IMR-90 (cell line): ENCODE results near the gene WBP1L. TPM values are rescaled to one million over a fixed set of nuclear protein-coding genes. Genes with fewer than 3 reads are reported as not detected.

Source experiments
- ATAC-seq: fragments of 200-7000 bp; cut with Tn5 transposase; 2 replicates; pipeline ENCODE4 v1.9.1; 2020; ENCODE audit warnings: low read depth, mild to moderate bottlenecking, moderate library complexity
- BruUV-seq: library from RNA; stranded (reverse); fragments of 400-500 nt; replicated peaks from 2 replicates; lab custom pipeline; 2021; lab: Mats Ljungman, UMichigan
- CTCF ChIA-PET: fragments of 300-600 bp; formaldehyde crosslinking; extraction: SDS; loops from one replicate; lab custom pipeline; 2021; ENCODE audit warnings: antibody characterized with exemption; lab: Yijun Ruan, JAX
- POLR2A ChIA-PET: fragments of 300-600 bp; sonication (Branson Sonifier 250); formaldehyde crosslinking; loops from one replicate; lab custom pipeline; 2022; ENCODE audit warnings: antibody characterized with exemption; ENCODE audit not compliant: unreplicated experiment; lab: Charles Lee
- DNase-seq: peaks from one replicate; pipeline ENCODE4 v3.0.0; 2013
- H2AFZ ChIP-seq: replicated peaks from 2 replicates; pipeline ENCODE3; 2013; ENCODE audit warnings: low read length, mild to moderate bottlenecking; ENCODE audit not compliant: poor library complexity
- H2AK5ac ChIP-seq: 2 replicates; pipeline ENCODE4 v1.6.1; 2013; ENCODE audit warnings: low read depth, low read length, inconsistent platforms
- H2AK9ac ChIP-seq: replicated peaks from 2 replicates; pipeline ENCODE3; 2013; ENCODE audit warnings: mild to moderate bottlenecking, low read depth, low read length, moderate library complexity; ENCODE audit not compliant: poor library complexity
- H2BK120ac ChIP-seq: 2 replicates; pipeline ENCODE4 v1.6.1; 2013; ENCODE audit warnings: low read depth, low read length, inconsistent platforms
- H2BK15ac ChIP-seq: 3 replicates; pipeline ENCODE4 v1.6.1; 2013; ENCODE audit warnings: low read depth, low read length, inconsistent platforms
- H2BK20ac ChIP-seq: 2 replicates; pipeline ENCODE4 v1.6.1; 2013; ENCODE audit warnings: low read depth, mild to moderate bottlenecking, inconsistent platforms, low read length, moderate library complexity
- H2BK5ac ChIP-seq: 2 replicates; pipeline ENCODE4 v1.6.1; 2013; ENCODE audit warnings: mild to moderate bottlenecking, low read depth, low read length, inconsistent platforms; ENCODE audit not compliant: poor library complexity, severe bottlenecking
- H3K14ac ChIP-seq: replicated peaks from 2 replicates; pipeline ENCODE4 v1.6.1; 2013; ENCODE audit warnings: low read depth, low read length, inconsistent platforms
- H3K18ac ChIP-seq: 2 replicates; pipeline ENCODE4 v1.6.1; 2013; ENCODE audit warnings: low read depth, low read length, control low read depth
- H3K23ac ChIP-seq: 2 replicates; pipeline ENCODE4 v1.6.1; 2013; ENCODE audit warnings: low read depth, low read length, inconsistent platforms
- H3K27ac ChIP-seq: 2 replicates; pipeline ENCODE4 v1.5.1; 2013; ENCODE audit warnings: mild to moderate bottlenecking, control low read depth, low read length; ENCODE audit not compliant: insufficient read depth
- H3K27me3 ChIP-seq: 2 replicates; pipeline ENCODE4 v1.6.1; 2013; ENCODE audit warnings: low read length; ENCODE audit not compliant: control insufficient read depth, insufficient read depth
- H3K36me3 ChIP-seq: 2 replicates; pipeline ENCODE4 v1.6.1; 2013; ENCODE audit warnings: low read length, mixed read lengths; ENCODE audit not compliant: control insufficient read depth, insufficient read depth
- H3K4ac ChIP-seq: 2 replicates; pipeline ENCODE4 v1.6.1; 2013; ENCODE audit warnings: low read depth, low read length, inconsistent platforms
- H3K4me1 ChIP-seq: 2 replicates; pipeline ENCODE4 v1.6.1; 2013; ENCODE audit warnings: low read length, mixed read lengths; ENCODE audit not compliant: control insufficient read depth, insufficient read depth
- H3K4me2 ChIP-seq: 2 replicates; pipeline ENCODE4 v1.6.1; 2013; ENCODE audit warnings: low read depth, mild to moderate bottlenecking, control low read depth, low read length, moderate library complexity
- H3K4me3 ChIP-seq: 2 replicates; pipeline ENCODE4 v1.5.1; 2013; ENCODE audit warnings: low read depth, mild to moderate bottlenecking, control low read depth, low read length, moderate library complexity; ENCODE audit not compliant: insufficient read depth
- H3K56ac ChIP-seq: 2 replicates; pipeline ENCODE4 v1.6.1; 2013; ENCODE audit warnings: low read length, inconsistent platforms; ENCODE audit not compliant: insufficient read depth; ENCODE audit errors: extremely low read depth
- H3K79me1 ChIP-seq, 2 experiments: 2 replicates each; pipeline ENCODE4 v1.6.1; 2013; ENCODE audit warnings: low read length in 2 of 2, inconsistent platforms in 1 of 2, low read depth in 1 of 2
- H3K9ac ChIP-seq: 2 replicates; pipeline ENCODE4 v1.6.1; 2013; ENCODE audit warnings: low read depth, low read length, control low read depth
- H3K9me1 ChIP-seq: 2 replicates; pipeline ENCODE4 v1.6.1; 2013; ENCODE audit warnings: low read length, inconsistent platforms; ENCODE audit not compliant: insufficient read depth
- H3K9me3 ChIP-seq: 2 replicates; pipeline ENCODE4 v1.6.1; 2013; ENCODE audit warnings: low read length; ENCODE audit not compliant: control insufficient read depth, insufficient read depth
- H4K20me1 ChIP-seq: 2 replicates; pipeline ENCODE4 v1.6.1; 2013; ENCODE audit warnings: low read length, inconsistent platforms; ENCODE audit not compliant: insufficient read depth
- H4K5ac ChIP-seq: 2 replicates; pipeline ENCODE4 v1.6.1; 2013; ENCODE audit warnings: mild to moderate bottlenecking, low read depth, low read length, control low read depth
- H4K8ac ChIP-seq, 2 experiments: 2 replicates each; pipeline ENCODE4 v1.6.1; 2013; ENCODE audit warnings: low read depth in 2 of 2, low read length in 2 of 2, control low read depth in 1 of 2, inconsistent platforms in 1 of 2
- H4K91ac ChIP-seq: 2 replicates; pipeline ENCODE4 v1.6.1; 2013; ENCODE audit warnings: low read depth, low read length, inconsistent platforms; ENCODE audit not compliant: insufficient read depth
- BHLHE40 ChIP-seq: fragments of 150-350 bp; IDR thresholded peaks from 2 replicates; pipeline ENCODE4 v1.6.1; 2016; ENCODE audit warnings: mild to moderate bottlenecking, low read depth, low read length
- CTCF ChIP-seq: conservative IDR thresholded peaks from 2 replicates; pipeline ENCODE4 v1.5.1; 2012; ENCODE audit warnings: mild to moderate bottlenecking, low read depth, low read length, improper control_type of control experiment
- FOS ChIP-seq: fragments of 150-350 bp; IDR thresholded peaks from 2 replicates; pipeline ENCODE4 v1.6.1; 2016; ENCODE audit warnings: low read depth, low read length
- MAFK ChIP-seq: IDR thresholded peaks from 2 replicates; pipeline ENCODE4 v1.6.1; 2012; ENCODE audit warnings: low read depth, low read length, improper control_type of control experiment
- MAZ ChIP-seq: IDR thresholded peaks from 2 replicates; pipeline ENCODE4 v1.6.1; 2012; ENCODE audit warnings: low read depth, mild to moderate bottlenecking, low read length, improper control_type of control experiment, moderate library complexity, borderline replicate concordance
- MXI1 ChIP-seq: IDR thresholded peaks from 2 replicates; pipeline ENCODE4 v1.6.1; 2012; ENCODE audit warnings: low read depth, mild to moderate bottlenecking, low read length, moderate library complexity, borderline replicate concordance
- NFE2L2 ChIP-seq: fragments of 150-350 bp; IDR thresholded peaks from 2 replicates; pipeline ENCODE4 v1.6.1; 2016; ENCODE audit warnings: low read depth, mild to moderate bottlenecking, low read length
- RAD21 ChIP-seq: IDR thresholded peaks from 2 replicates; pipeline ENCODE4 v1.6.1; 2012; ENCODE audit warnings: low read length, improper control_type of control experiment
- RCOR1 ChIP-seq: IDR thresholded peaks from 2 replicates; pipeline ENCODE4 v1.6.1; 2012; ENCODE audit warnings: mild to moderate bottlenecking, low read length, improper control_type of control experiment; ENCODE audit not compliant: insufficient replicate concordance
- WGBS, 2 experiments: methylation state at CpG; one replicate each; pipeline versions ENCODE4 v1.1.5 to v1.1.7; 2013; ENCODE audit warnings: missing lambda C conversion rate in 2 of 2; ENCODE audit not compliant: insufficient read length in 1 of 2; ENCODE audit errors: extremely low coverage in 2 of 2; 5-methylcytosine and 5-hydroxymethylcytosine counted together
- dilution Hi-C: fragments of 300-500 bp; cut with HindIII; formaldehyde crosslinking; loops from one replicate; pipeline ENCODE4 v1.14.3; 2018; ENCODE audit warnings: low sequenced_read_pairs; ENCODE audit not compliant: unreplicated experiment
- in situ Hi-C: fragments of 300-500 bp; cut with MboI; formaldehyde crosslinking; loops from 3 replicates; pipeline ENCODE4 v1.14.3; 2019; ENCODE audit warnings: low sequenced_read_pairs, inconsistent platforms, mixed read lengths
- intact Hi-C: fragments of 100-400 bp; cut with micrococcal nuclease; formaldehyde crosslinking; loops from 2 replicates; pipeline ENCODE4 v1.10.0; 2022
- polyA plus RNA-seq, 3 experiments: library from polyadenylated mRNA; depleted of rRNA; stranded (reverse); fragments of >200 nt; gene quantifications; 2 replicates each; pipeline ENCODE4 v1.2.3, GENCODE V29; 2012; ENCODE audit warnings: low replicate concordance in 1 of 3
- total RNA-seq: library from RNA; depleted of rRNA; stranded (reverse); fragments of >200 nt; gene quantifications from 2 replicates; pipeline ENCODE4 v1.2.3, GENCODE V29; 2012

The WBP1L gene
- total and polyA plus RNA-seq, 2 of the 4 experiments (the other 2 are of a cell fraction) = 20.7 to 31.0 TPM

- no peak overlapping the region for H3K27ac ChIP-seq
- no peak overlapping the region for H3K4me3 ChIP-seq
- H2AFZ ChIP-seq = no peak overlapping the region
- no peak overlapping the region for H3K4me2 ChIP-seq
- H4K8ac ChIP-seq = no peak overlapping the region
- dilution Hi-C loops = no loop called here
- H2BK20ac ChIP-seq = no peak overlapping the region
- no peak overlapping the region for H3K9ac ChIP-seq
- no peak overlapping the region for H3K23ac ChIP-seq
- in situ Hi-C loops = no loop called here
- no peak overlapping the region for H2BK5ac ChIP-seq
- no peaks in the 10 kb centered on the region for H3K4me1 ChIP-seq
- H2AK5ac ChIP-seq = no peak overlapping the region
- no peaks in the 10 kb centered on the region for H3K9me1 ChIP-seq
- BruUV-seq = no TSS peak
- no peak overlapping the region for H4K5ac ChIP-seq
- no peak overlapping the region for H2AK9ac ChIP-seq
- intact Hi-C loops = no loop called here
- peaks cover 9% of the 10 kb centered on the region for H3K27me3 ChIP-seq
- CTCF ChIA-PET = interaction anchor here (0.6 kb wide), 1 partner anchor 422 kb away, joined by 3 read pairs; no protein-coding TSS in a partner anchor
- no peak for TF ChIP-seq BHLHE40
- TF ChIP-seq FOS = no peak
- no peak for TF ChIP-seq MAFK
- TF ChIP-seq CTCF = no peak
- no peak for TF ChIP-seq NFE2L2
- TF ChIP-seq MAZ = no peak
- TF ChIP-seq RAD21 = no peak
- TF ChIP-seq RCOR1 = no peak
- TF ChIP-seq MXI1 = no peak
- no peak overlapping the region for H3K14ac ChIP-seq
- POLR2A ChIA-PET = no interaction called here
- no peaks in the 10 kb centered on the region for H3K79me1 ChIP-seq
- no peak overlapping the region for H3K4ac ChIP-seq
- H2BK120ac ChIP-seq = no peak overlapping the region
- H3K9me3 ChIP-seq = peaks cover 3% of the 10 kb centered on the region; the same call in 1 of the 2 replicates
- H4K20me1 ChIP-seq = no peaks in the 10 kb centered on the region
- H3K18ac ChIP-seq = no peak overlapping the region
- no peak overlapping the region for H4K91ac ChIP-seq
- WGBS, 2 experiments = 88% methylated on average over 3 of the region's 9 CpGs; no CpG with 5 or more reads in 1 of the 2 experiments
- DNase-seq (no peak), ATAC-seq (no peak)
- no peak overlapping the region for H2BK15ac ChIP-seq
- H3K56ac ChIP-seq = no peak overlapping the region
- H3K36me3 ChIP-seq = no peaks in the 10 kb centered on the region
Measured at GRCh38 chr10:102845352-102845902, 101.7 kb downstream of the WBP1L start.
